ENCODE data around the gene DNAI2.

- TF ChIP-seq CTCF (IDR thresholded peaks at IDR 0.05; ENCODE audit: insufficient read depth, low read depth, low read length) (no peak), EZH2 (IDR thresholded peaks at IDR 0.05; ENCODE audit: insufficient read depth, low read length) (no peak)
These were observed 47.8 kb upstream of the DNAI2 start for GRCh38 chr17:74226252-74226651.

All from astrocyte (in vitro differentiated cells and primary cell).